Smooth muscle cell (in vitro differentiated cells): ENCODE measurements around the gene STX1A. TPM values are rescaled to one million over a fixed set of nuclear protein-coding genes. Genes with fewer than 3 reads are reported as not detected.
"Not testable (repeated sequence)": the region's sequence is repeated elsewhere in the genome, so short reads cannot be mapped to it uniquely, and the experiment has no call there.

Source experiments
- DNase-seq: peaks from one replicate; lab custom pipeline; 2025; ENCODE audit not compliant: unreplicated experiment; lab: John Stamatoyannopoulos, UW
- H2AFZ ChIP-seq: fragments of 200-600 bp; sonication (generic); 2 replicates; pipeline ENCODE4 v1.6.0; 2016; ENCODE audit warnings: antibody characterized with exemption, low read depth, mild to moderate bottlenecking
- H3F3A ChIP-seq: fragments of 200-600 bp; sonication (generic); 2 replicates; pipeline ENCODE4 v1.6.0; 2017; ENCODE audit warnings: antibody characterized with exemption, low read depth
- H3K27ac ChIP-seq: fragments of 200-600 bp; sonication (generic); 2 replicates; pipeline ENCODE4 v1.5.1; 2016; ENCODE audit warnings: low read depth, mild to moderate bottlenecking
- H3K27me3 ChIP-seq: fragments of 200-600 bp; sonication (generic); 2 replicates; pipeline ENCODE4 v1.6.1; 2016; ENCODE audit warnings: low read depth, mild to moderate bottlenecking
- H3K36me3 ChIP-seq: fragments of 200-600 bp; sonication (generic); 2 replicates; pipeline ENCODE4 v1.5.1; 2016; ENCODE audit warnings: low read depth
- H3K4me1 ChIP-seq: fragments of 200-600 bp; sonication (generic); 2 replicates; pipeline ENCODE4 v1.5.1; 2016; ENCODE audit warnings: low read depth
- H3K4me2 ChIP-seq: fragments of 200-600 bp; sonication (generic); 2 replicates; pipeline ENCODE4 v1.6.0; 2016; ENCODE audit warnings: mild to moderate bottlenecking
- H3K4me3 ChIP-seq: fragments of 200-600 bp; sonication (generic); 2 replicates; pipeline ENCODE4 v1.5.1; 2016; ENCODE audit warnings: mild to moderate bottlenecking
- H3K79me2 ChIP-seq: fragments of 200-600 bp; sonication (generic); 2 replicates; pipeline ENCODE4 v1.6.0; 2016; ENCODE audit warnings: low read depth, mild to moderate bottlenecking
- H3K9ac ChIP-seq: fragments of 200-600 bp; sonication (generic); 2 replicates; pipeline ENCODE4 v1.6.0; 2016; ENCODE audit warnings: low read depth
- H3K9me3 ChIP-seq: fragments of 200-600 bp; sonication (generic); replicated peaks from 2 replicates; pipeline ENCODE4 v1.5.1; 2016; ENCODE audit warnings: low read depth
- H4K20me1 ChIP-seq: fragments of 200-600 bp; sonication (generic); 2 replicates; pipeline ENCODE4 v1.6.0; 2016; ENCODE audit warnings: low read depth
- WGBS: methylation state at CpG from one replicate; pipeline ENCODE4 v1.1.7; 2016; ENCODE audit warnings: low lambda C conversion rate; 5-methylcytosine and 5-hydroxymethylcytosine counted together
- polyA plus RNA-seq: library from polyadenylated mRNA; unstranded; fragments of >200 nt; fragmentation: Nextera tagmentation; extraction: Ambion mirVana; gene quantifications from 2 replicates; pipeline ENCODE4 v1.2.1, GENCODE V29; 2016
- total RNA-seq: library from RNA; depleted of rRNA; stranded (reverse); fragments of >200 nt; gene quantifications from 2 replicates; pipeline ENCODE4 v1.2.3, GENCODE V29; 2014
- TF ChIP-seq, protein P1 (sequence below): fragments of 200-600 bp; sonication (generic); IDR thresholded peaks from 2 replicates; pipeline ENCODE4 v1.5.1; 2017; ENCODE audit warnings: borderline replicate concordance, mild to moderate bottlenecking, antibody characterized with exemption; ENCODE audit not compliant: insufficient read depth, poor library complexity, severe bottlenecking

STX1A gene
- total and polyA plus RNA-seq, 2 experiments from 2014 or later, result 7.5 to 14.3 TPM

DNA sequence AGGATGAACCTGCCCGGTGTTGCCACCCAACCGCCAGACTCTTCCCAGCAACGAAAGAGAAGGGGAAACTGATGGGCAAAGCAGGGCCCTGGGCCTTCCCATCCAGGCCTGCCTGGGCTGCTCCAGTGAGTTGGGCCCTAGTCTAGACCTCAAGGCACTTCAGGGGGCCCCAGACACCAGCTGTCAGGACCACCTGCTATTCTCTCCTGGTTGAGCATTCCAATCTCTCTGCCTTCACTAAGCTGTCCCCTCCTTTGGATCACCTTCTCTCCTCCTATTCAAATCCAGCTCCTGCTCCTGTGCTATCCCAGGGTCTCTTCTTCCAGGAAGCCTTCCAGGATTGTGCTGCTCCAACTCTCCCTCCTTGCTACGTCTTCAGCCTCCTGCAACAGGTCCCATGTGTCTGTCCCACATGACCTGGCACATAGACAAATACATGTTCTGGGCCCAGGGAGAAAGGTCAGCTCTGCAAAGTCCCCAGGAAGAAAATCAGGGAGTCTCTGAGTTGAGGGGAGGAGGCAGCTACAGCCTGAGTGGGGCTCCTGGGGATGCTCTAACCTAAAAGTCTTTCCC, 3.1 kb downstream of the STX1A start:
- no peak for DNase-seq
- H3K27ac ChIP-seq, result peak overlapping the region; percentile 63
- H2AFZ ChIP-seq, result no peak overlapping the region
- no peaks in the 10 kb centered on the region for H3K4me1 ChIP-seq
- no peaks in the 10 kb centered on the region for H3K9me3 ChIP-seq
- peaks cover 4% of the 10 kb centered on the region for H3F3A ChIP-seq
- peaks cover 70% of the 10 kb centered on the region for H4K20me1 ChIP-seq
- H3K79me2 ChIP-seq, result peaks cover 43% of the 10 kb centered on the region
- 92% methylated on average over 4 of the region's 4 CpGs for WGBS
- TF ChIP-seq, protein P1, sequence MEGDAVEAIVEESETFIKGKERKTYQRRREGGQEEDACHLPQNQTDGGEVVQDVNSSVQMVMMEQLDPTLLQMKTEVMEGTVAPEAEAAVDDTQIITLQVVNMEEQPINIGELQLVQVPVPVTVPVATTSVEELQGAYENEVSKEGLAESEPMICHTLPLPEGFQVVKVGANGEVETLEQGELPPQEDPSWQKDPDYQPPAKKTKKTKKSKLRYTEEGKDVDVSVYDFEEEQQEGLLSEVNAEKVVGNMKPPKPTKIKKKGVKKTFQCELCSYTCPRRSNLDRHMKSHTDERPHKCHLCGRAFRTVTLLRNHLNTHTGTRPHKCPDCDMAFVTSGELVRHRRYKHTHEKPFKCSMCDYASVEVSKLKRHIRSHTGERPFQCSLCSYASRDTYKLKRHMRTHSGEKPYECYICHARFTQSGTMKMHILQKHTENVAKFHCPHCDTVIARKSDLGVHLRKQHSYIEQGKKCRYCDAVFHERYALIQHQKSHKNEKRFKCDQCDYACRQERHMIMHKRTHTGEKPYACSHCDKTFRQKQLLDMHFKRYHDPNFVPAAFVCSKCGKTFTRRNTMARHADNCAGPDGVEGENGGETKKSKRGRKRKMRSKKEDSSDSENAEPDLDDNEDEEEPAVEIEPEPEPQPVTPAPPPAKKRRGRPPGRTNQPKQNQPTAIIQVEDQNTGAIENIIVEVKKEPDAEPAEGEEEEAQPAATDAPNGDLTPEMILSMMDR, result no peak
- no peaks in the 10 kb centered on the region for H3K36me3 ChIP-seq
- no peak overlapping the region for H3K9ac ChIP-seq
- H3K27me3 ChIP-seq, result no peaks in the 10 kb centered on the region
- H3K4me2 ChIP-seq, result peak overlapping the region; percentile 90
- no peak overlapping the region for H3K4me3 ChIP-seq

DNA sequence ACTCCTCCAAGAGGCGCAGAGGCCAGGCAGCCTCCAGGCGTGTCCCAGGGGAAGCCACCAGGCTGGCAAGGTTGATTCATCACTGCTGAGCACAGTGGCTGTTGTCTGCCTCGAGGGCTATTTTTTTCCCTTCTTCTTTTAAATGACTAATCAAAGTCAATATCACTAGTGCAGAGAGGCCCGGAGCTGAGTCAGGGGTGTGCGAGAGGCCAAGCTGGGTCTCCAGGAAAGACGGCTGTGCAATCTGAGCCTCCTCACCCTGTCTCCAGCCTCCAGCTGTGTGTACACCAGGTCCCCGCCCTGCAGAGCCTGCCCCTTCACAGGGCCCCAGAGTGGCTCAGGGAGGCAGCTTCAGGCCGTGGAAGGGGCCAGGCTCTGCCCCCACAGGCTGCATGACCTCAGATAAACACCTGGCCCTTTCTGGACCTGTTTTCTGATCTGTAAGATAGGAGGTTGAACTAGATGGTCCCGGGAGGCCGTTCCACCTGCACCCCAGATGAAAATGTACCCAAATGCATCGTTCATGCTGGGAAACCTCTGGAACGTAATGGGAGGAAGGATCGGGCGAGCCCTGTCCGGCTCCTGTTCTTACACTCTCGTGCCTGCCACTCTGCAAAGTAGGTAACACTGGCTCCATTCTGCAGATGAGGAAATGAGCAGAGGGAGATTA, 3.7 kb downstream of the STX1A start:
- H4K20me1 ChIP-seq, result peaks cover 76% of the 10 kb centered on the region
- H3K4me3 ChIP-seq, result no peak overlapping the region
- 39% methylated on average over 16 of the region's 16 CpGs for WGBS
- TF ChIP-seq, protein P1, result no peak
- no peaks in the 10 kb centered on the region for H3K9me3 ChIP-seq
- peak overlapping the region; percentile 90 for H3K4me2 ChIP-seq
- H3K4me1 ChIP-seq, result no peaks in the 10 kb centered on the region
- H3K79me2 ChIP-seq, result peaks cover 48% of the 10 kb centered on the region
- H3F3A ChIP-seq, result peaks cover 4% of the 10 kb centered on the region
- no peaks in the 10 kb centered on the region for H3K27me3 ChIP-seq
- no peaks in the 10 kb centered on the region for H3K36me3 ChIP-seq
- H2AFZ ChIP-seq, result no peak overlapping the region
- peak overlapping the region; percentile 69 for H3K27ac ChIP-seq
- DNase-seq, result peak; percentile 62
- H3K9ac ChIP-seq, result no peak overlapping the region

DNA sequence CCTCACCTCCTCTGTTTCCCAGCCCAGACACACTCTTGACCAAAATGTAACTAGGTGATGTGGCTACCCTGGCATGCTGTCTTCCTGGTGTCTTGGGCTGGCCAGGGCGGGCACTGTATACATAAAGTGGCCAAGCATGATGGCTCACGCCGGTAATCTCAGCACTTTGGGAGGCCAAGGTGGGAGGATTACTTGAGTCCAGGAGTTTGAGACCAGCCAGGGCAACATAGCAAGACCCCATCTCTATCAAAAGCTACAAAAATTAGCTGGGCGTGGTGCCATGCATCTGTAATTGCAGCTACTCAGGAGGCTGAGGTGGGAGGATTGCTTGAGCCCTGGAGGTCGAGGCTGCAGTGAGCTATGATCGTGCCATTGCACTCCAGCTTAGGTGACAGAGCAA, 6.2 kb downstream of the STX1A start:
- not testable (repeated sequence) for H3K4me1 ChIP-seq, H3K27me3 ChIP-seq, H3K9me3 ChIP-seq, H3K36me3 ChIP-seq, H3K4me3 ChIP-seq, H3K27ac ChIP-seq, H2AFZ ChIP-seq, H3K9ac ChIP-seq, H3F3A ChIP-seq, DNase-seq, H3K4me2 ChIP-seq
- WGBS, result over 99% methylated on average over 6 of the region's 6 CpGs
- Histone ChIP-seq H4K20me1 (peaks cover 97% of the 10 kb centered on the region), H3K79me2 (peaks cover 49% of the 10 kb centered on the region)

DNA sequence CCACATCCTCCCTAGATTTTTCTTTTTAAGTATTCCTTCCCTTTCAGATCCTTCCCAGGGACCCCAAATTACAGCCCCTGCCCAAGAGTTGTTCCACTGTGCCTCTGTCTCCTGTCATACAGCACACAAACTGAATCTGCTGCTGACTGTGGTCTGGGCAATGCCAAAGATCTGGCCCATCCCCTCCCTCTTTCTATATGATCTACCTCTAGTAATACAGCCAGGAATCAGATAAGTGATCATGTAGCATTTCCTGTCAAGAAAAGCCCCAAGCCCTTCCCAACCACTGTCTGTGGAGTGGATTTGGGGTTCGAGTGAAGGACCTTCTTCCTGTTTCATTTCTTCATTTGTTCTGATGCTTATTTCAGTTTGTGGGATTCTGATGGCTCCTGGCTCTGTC, 6.7 kb downstream of the STX1A start:
- Histone ChIP-seq H4K20me1 (peaks cover 96% of the 10 kb centered on the region), H3F3A (peaks cover 4% of the 10 kb centered on the region), H3K9me3 (no peaks in the 10 kb centered on the region), H3K27ac (no peak overlapping the region), H3K9ac (no peak overlapping the region), H3K79me2 (peaks cover 49% of the 10 kb centered on the region), H3K27me3 (no peaks in the 10 kb centered on the region), H3K4me2 (no peak overlapping the region), H3K4me1 (no peaks in the 10 kb centered on the region), H2AFZ (no peak overlapping the region), H3K36me3 (no peaks in the 10 kb centered on the region), H3K4me3 (no peak overlapping the region)
- 85% methylated on average over 1 of the region's 1 CpG for WGBS
- no peak for DNase-seq
- TF ChIP-seq, protein P1, result no peak
